HG03521 (cell line): ENCODE results near the gene MLLT10.
"Not testable (repeated sequence)": the region's sequence is repeated elsewhere in the genome, so short reads cannot be mapped to it uniquely, and the experiment has no call there.

Experiments
- ATAC-seq: cut with Tn5 transposase; IDR thresholded peaks from one replicate; pipeline ENCODE4 v1.9.1; 2021; ENCODE audit warnings: mild to moderate bottlenecking, moderate library complexity; ENCODE audit not compliant: unreplicated experiment

MLLT10 gene

GRCh38 chr10:21527598-21528235 lies 6.3 kb upstream of the MLLT10 start:
- no peak for ATAC-seq

DNA sequence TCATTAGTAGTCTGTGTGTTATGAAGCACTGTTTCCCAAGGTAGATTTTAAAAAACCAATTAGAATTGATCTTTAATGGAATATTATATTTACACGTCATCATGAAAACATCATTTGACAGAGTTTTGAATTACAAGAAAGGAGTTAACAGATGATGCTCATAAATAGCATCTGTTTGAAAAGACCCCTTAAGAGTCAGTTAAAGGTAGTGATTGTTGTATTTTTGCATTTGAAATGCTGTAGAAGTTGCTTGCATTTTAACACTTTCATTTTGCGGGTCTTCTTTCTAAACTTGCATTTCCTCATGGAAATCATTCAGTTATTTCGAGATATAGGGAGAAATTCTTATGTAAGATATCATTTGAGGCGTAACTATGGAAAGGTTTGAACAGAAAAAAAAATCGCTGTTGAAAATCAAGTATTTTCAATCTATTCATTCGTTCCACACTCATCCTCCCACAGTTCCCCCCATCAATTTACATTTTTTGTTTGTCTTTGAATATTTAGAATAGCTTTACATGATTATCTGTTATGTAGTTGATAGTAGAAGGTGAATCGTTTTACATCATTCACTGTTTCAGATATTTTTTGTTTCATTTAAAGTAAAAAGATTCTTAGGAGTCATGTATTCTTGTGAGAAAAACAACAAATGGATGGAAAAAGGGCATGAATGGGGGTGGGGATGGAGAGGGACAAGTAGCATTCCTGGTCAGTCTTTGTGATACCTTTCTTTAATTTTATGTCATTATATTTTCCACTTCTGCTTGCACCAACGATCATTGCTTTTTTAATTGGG lies 5.6 kb upstream of the MLLT10 start:
- ATAC-seq = no peak

DNA sequence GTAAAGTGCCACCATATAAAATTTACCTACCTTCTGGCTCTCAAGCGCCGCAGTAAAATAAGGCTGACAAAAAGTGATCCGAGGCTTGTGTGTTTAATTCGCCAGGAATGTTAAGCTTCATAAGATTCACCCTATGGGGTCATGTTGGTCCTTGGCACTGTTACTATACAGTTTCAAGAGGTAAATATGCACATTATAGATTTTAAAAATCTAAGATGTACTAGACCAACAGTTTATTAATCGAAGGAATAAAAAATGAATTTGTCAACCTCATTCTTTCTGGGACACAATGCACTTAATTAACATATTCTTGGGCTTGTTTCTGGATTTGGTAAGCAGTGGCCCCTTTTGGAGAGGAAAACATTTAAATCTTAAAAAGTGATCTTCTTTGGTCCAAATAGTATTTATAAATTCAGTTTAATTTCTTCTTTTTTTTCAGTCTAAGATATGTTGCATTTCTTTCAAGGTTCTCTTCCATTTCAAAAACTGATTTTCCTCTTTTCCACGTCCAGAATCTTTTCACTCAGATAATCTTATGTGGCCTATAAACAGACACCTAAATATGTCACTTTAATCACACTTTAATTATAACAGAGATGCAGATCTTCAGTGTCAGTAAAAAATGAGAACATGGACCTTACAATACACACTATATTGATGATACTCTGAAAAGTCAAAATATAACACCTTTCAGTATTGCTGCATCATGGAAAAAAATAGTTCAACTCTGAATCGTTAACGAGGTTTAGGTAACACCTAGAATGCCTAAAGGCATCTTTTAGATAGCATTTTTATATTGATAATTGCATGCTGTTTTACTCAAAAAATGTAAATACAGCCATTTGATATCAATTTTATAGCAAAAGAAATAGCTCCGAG lies 4.8 kb upstream of the MLLT10 start:
- no peak for ATAC-seq

DNA sequence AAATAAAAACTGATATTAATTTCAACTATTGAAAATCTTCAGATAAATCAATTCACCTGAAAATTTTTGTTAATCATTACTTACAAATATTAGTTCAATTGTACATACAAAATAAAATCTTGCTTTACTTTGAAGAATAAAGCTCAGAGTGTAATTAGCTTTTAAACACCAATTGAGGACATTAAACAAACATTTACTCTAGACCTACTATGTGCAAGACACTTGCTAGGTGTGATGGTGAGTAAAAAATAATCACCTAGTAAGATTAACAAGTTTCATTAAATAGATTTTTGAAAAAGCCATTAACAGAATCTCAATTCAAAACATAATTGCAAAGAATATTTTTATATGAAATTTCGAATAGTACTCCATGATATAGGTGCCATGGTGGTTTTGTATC lies 3.9 kb upstream of the MLLT10 start:
- ATAC-seq = no peak

- ATAC-seq = no peak
Measured at GRCh38 chr10:21530641-21531040, 3.4 kb upstream of the MLLT10 start.

GRCh38 chr10:21531164-21531563 lies 2.9 kb upstream of the MLLT10 start:
- ATAC-seq = no peak

GRCh38 chr10:21532694-21533466 lies 1.2 kb upstream of the MLLT10 start:
- ATAC-seq = no peak

GRCh38 chr10:21534280-21534586 lies 201 bp downstream of the MLLT10 start:
- ATAC-seq = no peak

GRCh38 chr10:21534604-21535493 lies 817 bp downstream of the MLLT10 start:
- peak; percentile 16 for ATAC-seq

GRCh38 chr10:21535494-21535965 lies 1.5 kb downstream of the MLLT10 start:
- ATAC-seq = no peak

- not testable (repeated sequence) for ATAC-seq
Measured at GRCh38 chr10:21535976-21536375, 1.9 kb downstream of the MLLT10 start.

DNA sequence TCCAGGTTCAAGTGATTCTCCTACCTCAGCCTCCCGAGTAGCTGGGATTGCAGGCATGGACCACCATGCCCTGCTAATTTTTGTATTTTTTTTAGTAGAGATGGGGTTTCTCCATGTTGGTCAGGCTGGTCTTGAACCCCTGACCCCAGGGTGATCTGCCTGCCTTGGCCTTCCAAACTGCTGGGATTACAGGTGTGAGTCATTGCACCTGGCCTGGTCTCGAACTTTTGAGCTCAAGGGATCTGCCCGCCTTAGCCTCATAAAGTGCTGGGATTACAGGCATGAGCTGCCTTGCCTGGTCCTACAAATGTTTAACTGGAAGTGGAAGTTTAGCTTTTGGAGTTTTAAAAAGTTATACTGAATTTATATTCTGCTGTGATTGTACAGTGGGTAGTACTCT lies 2.8 kb downstream of the MLLT10 start:
- no peak for ATAC-seq

DNA sequence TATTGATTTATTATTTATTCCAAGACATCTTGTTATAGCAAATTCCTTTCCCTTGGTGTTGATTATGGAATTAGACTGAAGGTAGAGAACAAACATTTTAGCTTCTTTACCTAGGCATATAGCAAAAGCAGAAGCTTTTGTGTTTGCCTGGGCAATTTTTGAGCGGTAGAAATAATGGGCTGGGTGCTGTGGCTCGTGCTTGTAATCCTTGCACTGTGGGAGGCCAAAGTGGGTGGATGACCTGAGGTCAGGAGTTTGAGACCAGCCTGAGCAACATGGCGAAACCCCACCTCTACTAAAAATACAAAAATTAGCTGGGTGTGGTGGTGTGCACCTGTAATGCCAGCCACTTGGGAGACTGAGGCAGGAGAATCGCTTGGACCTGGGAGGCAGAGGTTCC lies 6.7 kb downstream of the MLLT10 start:
- not testable (repeated sequence) for ATAC-seq

- no peak for ATAC-seq
Measured at GRCh38 chr10:21547246-21547645, 13.2 kb downstream of the MLLT10 start.

GRCh38 chr10:21552638-21553037 lies 18.6 kb downstream of the MLLT10 start:
- no peak for ATAC-seq

DNA sequence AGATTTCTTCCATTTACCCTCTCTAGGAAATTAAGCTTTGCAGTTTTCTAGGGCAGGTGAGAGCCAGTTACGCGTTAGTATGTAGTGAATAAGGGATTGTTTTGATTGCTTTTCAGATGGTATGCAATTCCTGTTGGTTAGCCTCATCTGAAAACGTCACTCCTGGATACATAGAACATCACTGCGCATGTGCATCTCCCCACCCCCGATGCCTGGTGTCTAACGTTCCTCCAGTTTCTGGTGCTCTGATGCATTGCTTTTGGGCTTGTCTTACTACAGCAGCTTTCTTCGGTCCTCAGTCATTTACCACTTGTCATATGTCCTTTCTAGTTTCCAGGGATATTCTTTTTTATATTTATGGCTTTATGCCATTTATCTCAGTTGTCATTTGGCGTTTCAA lies 22.5 kb downstream of the MLLT10 start:
- no peak for ATAC-seq

DNA sequence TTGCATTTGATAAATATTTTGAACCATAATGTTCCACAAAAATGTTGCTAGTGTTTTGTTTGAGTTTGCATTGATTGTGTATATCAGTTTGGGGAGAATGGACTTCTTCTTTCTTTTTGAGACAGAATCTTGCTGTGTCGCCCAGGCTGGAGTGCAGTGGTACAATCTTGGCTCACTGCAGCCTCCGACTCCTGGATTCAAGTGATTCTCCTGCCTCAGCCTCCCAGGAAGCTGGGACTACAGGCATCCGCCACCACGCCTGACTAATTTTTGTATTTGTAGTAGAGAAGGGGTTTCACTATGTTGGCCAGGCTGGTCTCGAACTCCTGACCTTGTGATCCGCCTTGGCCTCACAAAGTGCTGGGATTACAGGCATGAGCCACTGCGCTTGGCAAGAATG lies 25.0 kb downstream of the MLLT10 start:
- not testable (repeated sequence) for ATAC-seq

- no peak for ATAC-seq
Measured at GRCh38 chr10:21570761-21571521, 36.9 kb downstream of the MLLT10 start.

- no peak for ATAC-seq
Measured at GRCh38 chr10:21572578-21572977, 38.5 kb downstream of the MLLT10 start.
